Measurements from ENCODE around the gene JPH4.

DNA sequence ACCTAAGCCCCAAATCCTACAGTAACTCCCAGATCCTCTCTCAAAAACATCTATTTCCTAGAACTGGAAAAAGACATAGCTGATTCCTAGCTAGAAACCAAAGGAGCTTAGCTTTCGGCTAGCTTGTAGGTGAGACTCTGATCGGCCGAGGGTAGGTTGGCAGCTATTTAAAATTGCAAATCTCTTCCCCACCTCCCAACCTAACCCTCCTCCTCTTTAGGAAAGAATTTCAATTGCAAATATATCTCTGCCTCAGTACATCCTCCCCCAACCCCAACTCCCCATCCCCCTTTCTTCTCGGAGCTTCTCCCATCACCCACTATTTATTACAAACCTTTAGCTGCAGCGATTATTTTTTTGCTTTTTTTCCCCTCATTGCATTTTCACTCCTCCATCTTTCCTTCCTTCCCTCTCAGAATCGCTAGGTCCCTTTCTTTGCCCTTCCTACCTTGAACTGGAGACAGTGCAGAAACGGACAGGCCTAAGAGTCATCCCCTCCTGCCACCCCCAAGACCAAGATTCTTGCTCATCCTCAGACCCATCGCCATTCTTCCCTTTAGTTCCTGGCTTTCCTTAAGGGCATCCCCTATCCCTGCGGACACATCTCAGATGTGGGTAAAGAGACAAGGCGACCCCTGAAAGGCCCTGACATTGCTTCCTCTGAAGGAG, 40.4 kb downstream of the JPH4 start:
- TF ChIP-seq TCF12 (IDR thresholded peaks at IDR 0.05) (no peak), POLR2AphosphoS5 (IDR thresholded peaks at IDR 0.05; ENCODE audit: low read depth, low read length) (no peak), CHD2 (IDR thresholded peaks at IDR 0.05; ENCODE audit: low read length, partially characterized antibody) (no peak), GABPA (IDR thresholded peaks at IDR 0.05; ENCODE audit: low read depth) (no peak), EP300 (IDR thresholded peaks at IDR 0.05; ENCODE audit: borderline replicate concordance in 1 of 2, low read depth in 1 of 2, low read length in 1 of 2) (no peak)
- TF ChIP-seq, protein P1, sequence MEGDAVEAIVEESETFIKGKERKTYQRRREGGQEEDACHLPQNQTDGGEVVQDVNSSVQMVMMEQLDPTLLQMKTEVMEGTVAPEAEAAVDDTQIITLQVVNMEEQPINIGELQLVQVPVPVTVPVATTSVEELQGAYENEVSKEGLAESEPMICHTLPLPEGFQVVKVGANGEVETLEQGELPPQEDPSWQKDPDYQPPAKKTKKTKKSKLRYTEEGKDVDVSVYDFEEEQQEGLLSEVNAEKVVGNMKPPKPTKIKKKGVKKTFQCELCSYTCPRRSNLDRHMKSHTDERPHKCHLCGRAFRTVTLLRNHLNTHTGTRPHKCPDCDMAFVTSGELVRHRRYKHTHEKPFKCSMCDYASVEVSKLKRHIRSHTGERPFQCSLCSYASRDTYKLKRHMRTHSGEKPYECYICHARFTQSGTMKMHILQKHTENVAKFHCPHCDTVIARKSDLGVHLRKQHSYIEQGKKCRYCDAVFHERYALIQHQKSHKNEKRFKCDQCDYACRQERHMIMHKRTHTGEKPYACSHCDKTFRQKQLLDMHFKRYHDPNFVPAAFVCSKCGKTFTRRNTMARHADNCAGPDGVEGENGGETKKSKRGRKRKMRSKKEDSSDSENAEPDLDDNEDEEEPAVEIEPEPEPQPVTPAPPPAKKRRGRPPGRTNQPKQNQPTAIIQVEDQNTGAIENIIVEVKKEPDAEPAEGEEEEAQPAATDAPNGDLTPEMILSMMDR (IDR thresholded peaks at IDR 0.05), result no peak
- TF ChIP-seq, protein P2, sequence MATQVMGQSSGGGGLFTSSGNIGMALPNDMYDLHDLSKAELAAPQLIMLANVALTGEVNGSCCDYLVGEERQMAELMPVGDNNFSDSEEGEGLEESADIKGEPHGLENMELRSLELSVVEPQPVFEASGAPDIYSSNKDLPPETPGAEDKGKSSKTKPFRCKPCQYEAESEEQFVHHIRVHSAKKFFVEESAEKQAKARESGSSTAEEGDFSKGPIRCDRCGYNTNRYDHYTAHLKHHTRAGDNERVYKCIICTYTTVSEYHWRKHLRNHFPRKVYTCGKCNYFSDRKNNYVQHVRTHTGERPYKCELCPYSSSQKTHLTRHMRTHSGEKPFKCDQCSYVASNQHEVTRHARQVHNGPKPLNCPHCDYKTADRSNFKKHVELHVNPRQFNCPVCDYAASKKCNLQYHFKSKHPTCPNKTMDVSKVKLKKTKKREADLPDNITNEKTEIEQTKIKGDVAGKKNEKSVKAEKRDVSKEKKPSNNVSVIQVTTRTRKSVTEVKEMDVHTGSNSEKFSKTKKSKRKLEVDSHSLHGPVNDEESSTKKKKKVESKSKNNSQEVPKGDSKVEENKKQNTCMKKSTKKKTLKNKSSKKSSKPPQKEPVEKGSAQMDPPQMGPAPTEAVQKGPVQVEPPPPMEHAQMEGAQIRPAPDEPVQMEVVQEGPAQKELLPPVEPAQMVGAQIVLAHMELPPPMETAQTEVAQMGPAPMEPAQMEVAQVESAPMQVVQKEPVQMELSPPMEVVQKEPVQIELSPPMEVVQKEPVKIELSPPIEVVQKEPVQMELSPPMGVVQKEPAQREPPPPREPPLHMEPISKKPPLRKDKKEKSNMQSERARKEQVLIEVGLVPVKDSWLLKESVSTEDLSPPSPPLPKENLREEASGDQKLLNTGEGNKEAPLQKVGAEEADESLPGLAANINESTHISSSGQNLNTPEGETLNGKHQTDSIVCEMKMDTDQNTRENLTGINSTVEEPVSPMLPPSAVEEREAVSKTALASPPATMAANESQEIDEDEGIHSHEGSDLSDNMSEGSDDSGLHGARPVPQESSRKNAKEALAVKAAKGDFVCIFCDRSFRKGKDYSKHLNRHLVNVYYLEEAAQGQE (IDR thresholded peaks at IDR 0.05; ENCODE audit: low read depth, low read length), result no peak
- TF ChIP-seq, protein P3, sequence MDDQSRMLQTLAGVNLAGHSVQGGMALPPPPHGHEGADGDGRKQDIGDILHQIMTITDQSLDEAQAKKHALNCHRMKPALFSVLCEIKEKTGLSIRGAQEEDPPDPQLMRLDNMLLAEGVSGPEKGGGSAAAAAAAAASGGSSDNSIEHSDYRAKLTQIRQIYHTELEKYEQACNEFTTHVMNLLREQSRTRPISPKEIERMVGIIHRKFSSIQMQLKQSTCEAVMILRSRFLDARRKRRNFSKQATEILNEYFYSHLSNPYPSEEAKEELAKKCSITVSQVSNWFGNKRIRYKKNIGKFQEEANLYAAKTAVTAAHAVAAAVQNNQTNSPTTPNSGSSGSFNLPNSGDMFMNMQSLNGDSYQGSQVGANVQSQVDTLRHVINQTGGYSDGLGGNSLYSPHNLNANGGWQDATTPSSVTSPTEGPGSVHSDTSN (IDR thresholded peaks at IDR 0.05), result no peak
